Osteoblast (primary cell): ENCODE results near the gene SMIM20. TPM values are rescaled to one million over a fixed set of nuclear protein-coding genes. Genes with fewer than 3 reads are reported as not detected.

Experiments
- DNase-seq: peaks from one replicate; pipeline ENCODE4 v3.0.0; 2011; ENCODE audit warnings: low spot score, mixed read lengths; ENCODE audit not compliant: insufficient read length; ENCODE audit errors: missing footprints
- H2AFZ ChIP-seq: 2 replicates; pipeline ENCODE4 v1.6.0; 2011; ENCODE audit warnings: mild to moderate bottlenecking, low read length
- H3K27ac ChIP-seq: 2 replicates; pipeline ENCODE4 v1.5.1; 2011; ENCODE audit warnings: mild to moderate bottlenecking, low read depth, low read length, moderate library complexity
- H3K27me3 ChIP-seq: 2 replicates; pipeline ENCODE4 v1.6.0; 2012; ENCODE audit warnings: mild to moderate bottlenecking, control low read depth, inconsistent platforms, low read length, moderate library complexity; ENCODE audit not compliant: insufficient read depth
- H3K36me3 ChIP-seq: 2 replicates; pipeline ENCODE4 v1.5.1; 2011; ENCODE audit warnings: mild to moderate bottlenecking, low read length, control low read depth, moderate library complexity; ENCODE audit not compliant: insufficient read depth
- H3K4me1 ChIP-seq: 2 replicates; pipeline ENCODE4 v1.5.1; 2011; ENCODE audit warnings: mild to moderate bottlenecking, low read length, control low read depth, moderate library complexity; ENCODE audit not compliant: insufficient read depth
- H3K4me2 ChIP-seq: 2 replicates; pipeline ENCODE4 v1.6.0; 2011; ENCODE audit warnings: mild to moderate bottlenecking, low read length; ENCODE audit not compliant: insufficient read depth
- H3K4me3 ChIP-seq: fragments of 200-600 bp; sonication (generic); 3 replicates; pipeline ENCODE4 v1.5.1; 2012; ENCODE audit warnings: mild to moderate bottlenecking, low read length, inconsistent platforms; ENCODE audit not compliant: insufficient read depth
- H3K79me2 ChIP-seq: 2 replicates; pipeline ENCODE4 v1.6.0; 2012; ENCODE audit warnings: mild to moderate bottlenecking, low read length, control low read depth, inconsistent platforms; ENCODE audit not compliant: insufficient read depth
- H3K9me3 ChIP-seq: 2 replicates; pipeline ENCODE4 v1.5.1; 2011; ENCODE audit warnings: low read depth, low read length, control low read depth
- H4K20me1 ChIP-seq: 2 replicates; pipeline ENCODE4 v1.6.0; 2012; ENCODE audit warnings: mild to moderate bottlenecking, low read length, control low read depth; ENCODE audit not compliant: insufficient read depth
- total RNA-seq: library from RNA; depleted of rRNA; stranded (reverse); fragments of >200 nt; gene quantifications from 2 replicates; pipeline ENCODE4 v1.2.3, GENCODE V29; 2012
- TF ChIP-seq, protein P1 (sequence below): IDR thresholded peaks from 2 replicates; pipeline ENCODE4 v1.5.1; 2011; ENCODE audit warnings: mild to moderate bottlenecking, low read depth, low read length, moderate library complexity; ENCODE audit errors: extremely low read depth

Gene SMIM20
- total RNA-seq, 1 donor: 34.7 TPM

DNA sequence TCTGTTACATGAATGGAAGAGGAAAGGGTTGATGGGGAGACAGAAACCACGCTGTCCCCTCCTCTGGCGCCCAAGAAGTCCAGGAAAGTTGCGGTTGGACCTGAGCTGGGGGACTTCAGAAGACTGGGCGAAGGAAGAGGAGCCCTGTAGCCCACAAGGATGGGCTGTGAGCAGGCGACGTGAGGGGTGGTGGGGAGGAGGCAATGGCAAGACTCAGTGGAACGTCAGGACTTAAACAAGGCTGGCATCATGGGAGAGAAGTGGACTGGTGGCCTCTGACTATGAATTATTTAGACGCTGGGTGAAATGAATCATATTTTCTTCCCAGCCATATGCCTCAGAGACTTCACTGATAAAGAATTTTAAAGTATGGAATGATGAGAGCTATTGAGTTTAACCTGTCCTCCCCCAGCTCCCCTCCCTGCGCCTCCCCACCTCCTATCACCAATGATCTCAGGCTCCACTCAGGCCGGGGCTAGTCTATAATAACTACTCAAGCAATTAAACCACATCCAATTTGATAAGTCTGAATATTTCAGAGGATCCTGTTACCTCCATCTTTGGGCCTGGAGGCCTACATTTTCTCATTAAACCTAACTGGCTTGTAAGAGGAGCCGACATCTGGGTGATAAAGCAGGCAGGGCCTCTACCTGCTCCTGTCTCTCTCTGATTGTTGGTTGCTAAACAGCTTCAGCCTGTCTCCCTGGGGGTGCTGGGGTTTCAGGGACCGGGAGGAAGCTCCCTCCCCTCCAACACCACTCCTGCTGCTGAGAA, 63.6 kb downstream of the SMIM20 start:
- H3K27me3 ChIP-seq: no peaks in the 10 kb centered on the region
- H3K4me3 ChIP-seq: no peak overlapping the region
- H4K20me1 ChIP-seq: no peaks in the 10 kb centered on the region
- no peaks in the 10 kb centered on the region for H3K9me3 ChIP-seq
- H3K4me1 ChIP-seq: peaks cover 5% of the 10 kb centered on the region
- no peak overlapping the region for H3K4me2 ChIP-seq
- no peak overlapping the region for H3K27ac ChIP-seq
- H3K36me3 ChIP-seq: no peaks in the 10 kb centered on the region
- TF ChIP-seq, protein P1, sequence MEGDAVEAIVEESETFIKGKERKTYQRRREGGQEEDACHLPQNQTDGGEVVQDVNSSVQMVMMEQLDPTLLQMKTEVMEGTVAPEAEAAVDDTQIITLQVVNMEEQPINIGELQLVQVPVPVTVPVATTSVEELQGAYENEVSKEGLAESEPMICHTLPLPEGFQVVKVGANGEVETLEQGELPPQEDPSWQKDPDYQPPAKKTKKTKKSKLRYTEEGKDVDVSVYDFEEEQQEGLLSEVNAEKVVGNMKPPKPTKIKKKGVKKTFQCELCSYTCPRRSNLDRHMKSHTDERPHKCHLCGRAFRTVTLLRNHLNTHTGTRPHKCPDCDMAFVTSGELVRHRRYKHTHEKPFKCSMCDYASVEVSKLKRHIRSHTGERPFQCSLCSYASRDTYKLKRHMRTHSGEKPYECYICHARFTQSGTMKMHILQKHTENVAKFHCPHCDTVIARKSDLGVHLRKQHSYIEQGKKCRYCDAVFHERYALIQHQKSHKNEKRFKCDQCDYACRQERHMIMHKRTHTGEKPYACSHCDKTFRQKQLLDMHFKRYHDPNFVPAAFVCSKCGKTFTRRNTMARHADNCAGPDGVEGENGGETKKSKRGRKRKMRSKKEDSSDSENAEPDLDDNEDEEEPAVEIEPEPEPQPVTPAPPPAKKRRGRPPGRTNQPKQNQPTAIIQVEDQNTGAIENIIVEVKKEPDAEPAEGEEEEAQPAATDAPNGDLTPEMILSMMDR: no peak
- no peak for DNase-seq
- H2AFZ ChIP-seq: peak overlapping the region; percentile 56
- no peaks in the 10 kb centered on the region for H3K79me2 ChIP-seq

DNA sequence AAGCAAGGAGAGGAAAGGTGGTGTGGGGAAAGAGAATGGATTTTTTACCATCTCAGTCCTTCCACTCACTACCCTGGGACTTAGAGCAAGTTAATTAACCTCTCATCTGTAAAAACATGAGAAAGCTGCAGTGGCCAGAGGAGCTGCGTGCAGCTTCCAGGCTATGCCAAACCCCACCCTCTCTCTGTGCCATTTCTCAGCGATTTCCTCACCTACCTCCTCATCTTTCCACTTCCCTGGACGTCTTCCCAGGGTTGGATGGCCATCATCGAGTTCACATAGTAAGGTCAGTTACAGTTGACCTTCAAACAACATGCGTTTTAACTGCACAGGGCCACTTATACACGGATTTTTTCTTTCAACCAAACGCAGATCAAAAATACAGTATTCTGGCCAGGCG, 64.3 kb downstream of the SMIM20 start:
- Histone ChIP-seq H3K27ac (no peak overlapping the region), H3K9me3 (no peaks in the 10 kb centered on the region), H3K36me3 (no peaks in the 10 kb centered on the region), H2AFZ (peak overlapping the region; percentile 65), H3K4me1 (peaks cover 6% of the 10 kb centered on the region), H4K20me1 (no peaks in the 10 kb centered on the region), H3K27me3 (no peaks in the 10 kb centered on the region), H3K4me2 (no peak overlapping the region), H3K79me2 (no peaks in the 10 kb centered on the region), H3K4me3 (no peak overlapping the region)
- DNase-seq: no peak
- TF ChIP-seq, protein P1: no peak

Other genes starting within 250 kb of the SMIM20 start
- 66.6 and 83.6 TPM in 2 replicates for gene SEL1L3, start 51.2 kb upstream of the SMIM20 start, total RNA-seq